Measurements from ENCODE around the gene PLA2G4A.
"Not testable (repeated sequence)": the region's sequence is repeated elsewhere in the genome, so short reads cannot be mapped to it uniquely, and the experiment has no call there.

PLA2G4A gene

DNA sequence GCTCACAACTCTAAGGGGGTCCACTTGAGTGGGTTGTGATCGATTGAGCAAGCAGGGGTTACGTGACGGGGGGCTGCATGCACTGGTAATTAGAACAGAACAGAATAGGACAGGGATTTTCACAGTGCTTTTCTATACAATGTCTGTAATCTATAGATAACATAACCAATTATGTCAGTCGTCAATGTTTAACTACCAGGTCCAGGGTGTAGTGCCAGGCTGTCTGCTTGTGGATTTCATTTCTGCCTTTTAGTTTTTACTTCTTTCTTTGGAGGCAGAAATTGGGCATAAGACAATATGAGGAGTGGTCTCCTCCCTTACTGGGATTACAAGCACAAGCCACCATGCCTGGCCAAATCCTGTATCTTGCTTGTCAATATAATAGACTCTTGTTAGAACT, 94.1 kb downstream of the PLA2G4A start:
- not testable (repeated sequence) for DNase-seq (ENCODE audit: low read depth in 2 of 2)

- DNase-seq (ENCODE audit: low read depth in 2 of 2), result no peak
Observed at GRCh38 chr1:186923486-186923885, 94.7 kb downstream of the PLA2G4A start.

GRCh38 chr1:186925881-186926669, 97.3 kb downstream of the PLA2G4A start:
- no peak for DNase-seq (ENCODE audit: low read depth in 2 of 2)

- no peak for DNase-seq (ENCODE audit: low read depth in 2 of 2)
Observed at GRCh38 chr1:186927884-186928283, 99.1 kb downstream of the PLA2G4A start.

DNA sequence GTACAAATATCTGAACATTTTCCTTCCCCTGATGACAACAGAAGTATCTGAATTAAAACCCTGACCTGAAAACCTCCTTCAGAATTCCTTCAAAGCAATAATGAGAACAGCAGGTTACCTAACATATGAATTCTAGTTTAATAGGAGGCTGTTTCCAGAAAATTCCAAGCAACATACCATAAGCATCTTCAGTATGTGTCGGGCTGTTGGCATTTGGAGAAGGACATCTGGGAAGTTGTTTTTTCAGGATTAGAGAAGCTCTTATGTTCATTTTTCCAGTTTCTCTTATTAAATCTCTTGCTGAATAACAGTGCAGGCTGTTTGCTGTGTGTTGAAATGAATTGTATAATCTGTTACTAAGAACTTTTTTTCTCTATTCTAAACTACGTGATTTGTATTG, 101.5 kb downstream of the PLA2G4A start:
- no peak for DNase-seq (ENCODE audit: low read depth in 2 of 2)

GRCh38 chr1:186937016-186937670, 108.4 kb downstream of the PLA2G4A start:
- DNase-seq (ENCODE audit: low read depth in 2 of 2), result no peak

DNA sequence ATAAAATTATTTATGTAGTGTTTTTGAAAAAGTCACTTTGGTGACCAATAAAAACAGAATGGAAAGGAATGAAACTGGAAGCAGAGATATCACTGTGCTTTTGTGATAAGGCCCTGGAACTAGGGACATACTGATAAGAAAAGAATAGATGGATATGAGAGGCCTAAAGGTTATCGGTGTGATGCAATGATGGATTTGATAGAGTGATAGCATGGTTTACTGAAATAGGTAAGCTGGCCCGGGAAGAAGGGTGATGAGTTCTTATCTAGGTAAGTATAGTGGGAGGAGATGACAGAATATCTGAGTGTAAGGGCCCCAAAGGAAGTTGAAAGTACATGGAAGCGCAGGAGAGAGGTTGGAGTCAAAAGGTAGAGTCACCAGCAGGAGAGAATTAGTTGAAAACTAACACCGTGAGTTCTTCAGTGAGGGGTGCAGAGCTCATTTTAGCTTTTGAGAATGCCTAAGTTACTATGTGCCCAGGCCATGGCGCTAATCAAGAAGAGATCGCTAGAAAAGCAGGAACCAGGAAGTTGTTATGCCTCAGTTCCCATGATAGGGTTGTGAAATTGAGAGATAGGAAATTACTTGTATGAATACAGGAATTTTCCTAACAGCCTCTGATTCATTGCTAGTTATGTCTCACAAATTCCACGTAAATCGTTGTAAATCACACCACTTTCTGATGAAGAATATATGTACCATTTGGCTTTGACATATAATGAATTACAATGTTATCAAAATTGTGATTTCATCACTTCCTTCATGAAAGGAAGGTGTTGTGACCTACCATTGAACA, 115.3 kb downstream of the PLA2G4A start:
- DNase-seq (ENCODE audit: low read depth in 2 of 2), result no peak

GRCh38 chr1:186945146-186945545, 116.4 kb downstream of the PLA2G4A start:
- DNase-seq (ENCODE audit: low read depth in 2 of 2), result no peak

DNA sequence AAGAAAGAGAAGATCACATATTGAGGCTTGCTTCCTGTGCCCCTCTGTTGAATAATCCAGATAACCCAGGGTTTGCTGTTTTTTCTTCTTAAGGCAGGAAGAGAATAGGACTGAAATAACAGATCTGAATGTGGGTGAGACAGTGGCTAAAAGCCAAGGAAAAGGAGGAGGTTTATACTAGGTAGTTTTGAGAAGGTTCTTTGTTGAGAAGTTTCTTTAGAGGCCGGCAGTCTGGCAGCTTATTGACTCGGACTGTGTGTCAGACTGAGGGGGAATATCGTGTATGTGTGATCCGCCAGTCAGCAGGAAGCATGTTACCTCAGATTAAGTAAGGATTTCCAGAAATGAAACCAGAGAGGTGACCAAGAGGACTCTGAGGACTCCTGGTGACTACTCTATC, 119.8 kb downstream of the PLA2G4A start:
- no peak for DNase-seq (ENCODE audit: low read depth in 2 of 2)

GRCh38 chr1:186949173-186949572, 120.4 kb downstream of the PLA2G4A start:
- no peak for DNase-seq (ENCODE audit: low read depth in 2 of 2)

DNA sequence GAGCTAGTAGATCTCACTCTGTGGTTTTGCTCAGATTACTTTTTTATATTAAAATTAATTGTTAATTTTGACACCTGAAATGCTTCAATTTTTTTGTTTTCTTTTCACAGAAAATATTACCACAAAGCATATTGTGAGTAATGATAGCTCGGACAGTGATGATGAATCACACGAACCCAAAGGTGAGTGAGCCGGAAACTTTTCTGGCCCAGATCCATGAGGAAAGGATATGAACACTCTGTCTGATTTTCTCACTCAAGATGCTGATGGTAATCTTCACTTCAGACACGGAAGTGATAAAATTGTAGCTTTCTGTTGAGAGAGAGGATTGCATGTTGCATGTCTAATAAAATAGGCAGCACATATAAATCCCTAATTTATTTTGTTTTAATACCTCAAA, 121.8 kb downstream of the PLA2G4A start:
- DNase-seq (ENCODE audit: low read depth in 2 of 2), result no peak

- DNase-seq (ENCODE audit: low read depth in 2 of 2), result no peak
Observed at GRCh38 chr1:186953876-186954275, 125.1 kb downstream of the PLA2G4A start.

DNA sequence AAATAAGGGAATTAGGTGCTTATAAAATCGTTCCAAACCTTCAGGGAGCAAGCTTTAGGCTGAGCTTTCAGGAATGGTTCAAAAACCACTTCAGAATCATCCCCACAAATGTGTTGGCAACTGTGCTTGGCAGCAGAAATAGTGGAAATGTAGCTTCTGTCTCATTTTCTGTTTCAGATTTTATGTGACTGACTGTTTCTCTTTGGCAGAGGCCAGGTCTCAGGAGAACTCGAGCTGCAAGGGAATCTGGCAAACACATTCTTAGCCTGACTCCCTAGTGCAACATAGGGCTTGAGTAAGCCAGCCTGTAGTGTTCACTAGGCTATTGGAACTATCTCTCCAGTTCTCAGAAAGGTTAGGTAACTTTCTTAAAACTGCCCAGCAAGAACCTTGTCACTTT, 128.6 kb downstream of the PLA2G4A start:
- no peak for DNase-seq (ENCODE audit: low read depth in 2 of 2)

DNA sequence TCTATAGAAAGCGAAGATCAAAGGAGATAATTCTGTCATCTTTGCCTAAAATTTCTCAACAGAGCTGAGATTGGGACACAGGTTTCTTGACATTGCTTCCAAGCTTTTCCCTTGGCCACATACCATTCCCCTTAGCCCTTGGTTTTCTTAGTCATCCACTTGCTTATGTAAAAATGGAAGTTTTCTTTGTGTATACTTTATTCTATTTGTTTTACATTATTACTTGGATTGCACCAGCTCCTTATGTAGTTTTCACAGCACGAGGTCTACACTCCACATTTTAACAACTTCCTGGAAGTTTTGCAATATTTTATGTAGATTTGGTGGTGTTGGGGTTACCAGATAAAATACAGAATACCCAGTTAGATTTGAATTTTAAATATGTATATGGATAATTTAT, 129.8 kb downstream of the PLA2G4A start:
- DNase-seq (ENCODE audit: low read depth in 2 of 2), result no peak

- DNase-seq (ENCODE audit: low read depth in 2 of 2), result no peak
Observed at GRCh38 chr1:186960861-186961260, 132.1 kb downstream of the PLA2G4A start.

DNA sequence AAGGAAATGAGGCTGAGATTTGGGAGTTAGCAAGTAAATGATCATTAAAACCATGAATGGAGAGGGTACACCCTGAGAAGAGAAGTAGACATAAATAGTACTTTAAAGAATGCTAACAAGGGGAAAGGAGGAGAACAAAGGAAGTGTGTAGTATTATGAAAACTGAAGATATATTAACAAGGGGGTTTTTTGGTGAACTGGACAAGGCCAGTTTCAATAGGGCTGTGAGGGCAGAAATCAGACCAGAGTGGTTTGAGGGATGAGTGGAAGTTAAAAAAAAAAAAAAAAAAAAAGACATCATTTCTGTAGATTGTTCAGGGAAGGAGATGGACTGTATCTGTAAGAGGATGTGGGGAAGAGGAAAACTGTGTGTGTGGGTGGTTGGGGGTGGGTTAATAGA, 137.1 kb downstream of the PLA2G4A start:
- DNase-seq (ENCODE audit: low read depth in 2 of 2), result no peak

GRCh38 chr1:186966456-186966855, 137.7 kb downstream of the PLA2G4A start:
- no peak for DNase-seq (ENCODE audit: low read depth in 2 of 2)

DNA sequence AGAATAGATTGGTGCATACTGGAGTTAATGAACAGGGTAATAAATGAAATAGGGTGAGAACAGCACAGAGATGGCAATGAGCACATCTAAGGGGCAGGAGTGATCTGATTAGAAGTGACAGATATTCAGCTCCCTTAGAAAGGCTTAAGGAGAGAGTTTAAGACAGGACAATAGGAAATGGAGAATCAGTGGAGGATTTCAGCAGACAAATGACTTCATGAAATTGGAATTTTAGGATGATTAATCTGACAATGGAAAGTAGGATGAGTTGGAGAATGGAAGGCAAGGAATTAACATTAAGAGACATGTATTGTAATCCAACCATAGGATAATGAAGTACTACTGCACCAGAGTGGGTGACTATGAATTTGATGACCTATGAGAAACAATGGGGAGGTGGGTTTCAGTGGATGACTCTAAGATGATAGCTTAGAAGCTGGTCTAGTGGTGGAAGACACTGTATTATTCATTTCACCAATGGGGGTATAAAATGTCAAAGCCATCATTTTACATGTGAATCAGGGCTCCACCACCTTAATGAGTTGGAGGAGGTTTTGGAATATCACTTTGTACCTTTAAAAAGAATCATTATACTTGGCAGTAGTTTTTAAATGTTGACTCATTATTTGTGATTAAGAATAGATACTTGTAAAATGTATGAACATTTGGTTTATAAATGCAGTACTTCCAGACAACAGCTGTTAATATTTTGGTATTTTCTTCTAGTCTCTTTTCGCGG, 139.1 kb downstream of the PLA2G4A start:
- DNase-seq (ENCODE audit: low read depth in 2 of 2), result no peak

GRCh38 chr1:186974774-186975181, 146.0 kb downstream of the PLA2G4A start:
- no peak for DNase-seq (ENCODE audit: low read depth in 2 of 2)

DNA sequence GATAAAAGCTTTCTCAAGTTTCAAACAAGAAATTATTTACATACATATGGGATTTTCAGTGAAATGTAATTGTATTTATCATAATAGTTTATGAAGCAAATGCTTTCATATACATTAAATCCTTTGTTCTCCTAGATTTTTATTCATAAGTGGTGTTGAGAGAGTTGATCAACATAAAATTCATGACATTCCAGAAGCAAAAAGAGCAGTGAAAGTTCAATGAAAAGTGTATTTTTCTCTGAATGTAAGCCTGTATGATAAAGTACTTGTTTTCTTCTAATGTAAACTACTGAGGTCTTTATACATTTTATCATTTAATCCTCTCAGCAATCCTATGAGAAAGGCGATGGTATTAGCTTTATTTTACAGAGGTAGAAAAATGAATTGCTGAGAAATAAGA, 146.5 kb downstream of the PLA2G4A start:
- no peak for DNase-seq (ENCODE audit: low read depth in 2 of 2)

GRCh38 chr1:186976700-186977099, 148.0 kb downstream of the PLA2G4A start:
- DNase-seq (ENCODE audit: low read depth in 2 of 2), result no peak
